ENCODE data around the gene CBLB.

- TF ChIP-seq, protein P1, sequence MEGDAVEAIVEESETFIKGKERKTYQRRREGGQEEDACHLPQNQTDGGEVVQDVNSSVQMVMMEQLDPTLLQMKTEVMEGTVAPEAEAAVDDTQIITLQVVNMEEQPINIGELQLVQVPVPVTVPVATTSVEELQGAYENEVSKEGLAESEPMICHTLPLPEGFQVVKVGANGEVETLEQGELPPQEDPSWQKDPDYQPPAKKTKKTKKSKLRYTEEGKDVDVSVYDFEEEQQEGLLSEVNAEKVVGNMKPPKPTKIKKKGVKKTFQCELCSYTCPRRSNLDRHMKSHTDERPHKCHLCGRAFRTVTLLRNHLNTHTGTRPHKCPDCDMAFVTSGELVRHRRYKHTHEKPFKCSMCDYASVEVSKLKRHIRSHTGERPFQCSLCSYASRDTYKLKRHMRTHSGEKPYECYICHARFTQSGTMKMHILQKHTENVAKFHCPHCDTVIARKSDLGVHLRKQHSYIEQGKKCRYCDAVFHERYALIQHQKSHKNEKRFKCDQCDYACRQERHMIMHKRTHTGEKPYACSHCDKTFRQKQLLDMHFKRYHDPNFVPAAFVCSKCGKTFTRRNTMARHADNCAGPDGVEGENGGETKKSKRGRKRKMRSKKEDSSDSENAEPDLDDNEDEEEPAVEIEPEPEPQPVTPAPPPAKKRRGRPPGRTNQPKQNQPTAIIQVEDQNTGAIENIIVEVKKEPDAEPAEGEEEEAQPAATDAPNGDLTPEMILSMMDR (conservative IDR thresholded peaks at IDR 0.05; ENCODE audit: low read length), result no peak
- no peak for TF ChIP-seq EZH2phosphoT487 (IDR thresholded peaks at IDR 0.05; ENCODE audit: borderline replicate concordance, low read depth, low read length)
Observed at GRCh38 chr3:105860641-105861040, 8.2 kb downstream of the CBLB start.

All from OCI-LY7 (cell line).